Adipocyte (in vitro differentiated cells): Measurements from ENCODE around the gene NT5DC1.

Experiments
- DNase-seq: peaks from one replicate; pipeline ENCODE4 v3.0.0-alpha.2; 2015; ENCODE audit warnings: low read depth
- H3K27me3 ChIP-seq: replicated peaks from 2 replicates; pipeline ENCODE4 v1.7.0; 2013; ENCODE audit warnings: mild to moderate bottlenecking, low read length, moderate library complexity; ENCODE audit not compliant: control insufficient read depth, insufficient read depth
- H3K36me3 ChIP-seq: 2 replicates; pipeline ENCODE4 v1.7.0; 2013; ENCODE audit warnings: low read length, mild to moderate bottlenecking, moderate library complexity; ENCODE audit not compliant: control insufficient read depth, insufficient read depth, severe bottlenecking
- H3K4me1 ChIP-seq: 2 replicates; pipeline ENCODE4 v1.7.0; 2013; ENCODE audit warnings: mild to moderate bottlenecking, low read length, moderate library complexity; ENCODE audit not compliant: control insufficient read depth, insufficient read depth
- H3K4me3 ChIP-seq: 2 replicates; pipeline ENCODE4 v1.7.0; 2013; ENCODE audit warnings: mild to moderate bottlenecking, low read length, moderate library complexity
- H3K9ac ChIP-seq: 2 replicates; pipeline ENCODE4 v1.7.0; 2013; ENCODE audit warnings: mild to moderate bottlenecking, low read length, moderate library complexity
- H3K9me3 ChIP-seq: 2 replicates; pipeline ENCODE4 v1.7.0; 2013; ENCODE audit warnings: mild to moderate bottlenecking, low read length, moderate library complexity; ENCODE audit not compliant: control insufficient read depth

Gene NT5DC1

DNA sequence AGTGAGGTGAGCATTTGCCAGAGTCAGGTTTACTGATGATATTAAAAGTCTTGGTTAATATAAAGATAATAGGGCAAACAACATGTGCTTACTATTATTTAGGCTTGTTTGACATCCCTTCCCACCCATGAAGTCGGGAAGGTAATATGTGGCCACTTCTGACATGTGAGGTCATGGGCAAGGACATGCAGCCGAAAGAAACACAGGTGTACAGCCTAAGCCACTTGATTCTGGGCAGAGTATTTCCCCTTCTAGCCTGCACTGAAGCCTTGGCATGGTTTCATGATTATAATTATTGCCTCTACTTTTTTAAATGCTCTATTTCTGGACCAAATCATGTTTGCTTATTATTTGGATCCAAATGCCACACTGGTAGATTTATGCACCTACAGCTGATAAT lies 100.9 kb downstream of the NT5DC1 start:
- Histone ChIP-seq H3K27me3 (no peaks in the 10 kb centered on the region), H3K4me1 (no peaks in the 10 kb centered on the region), H3K9ac (no peak overlapping the region), H3K4me3 (no peak overlapping the region), H3K9me3 (no peaks in the 10 kb centered on the region), H3K36me3 (no peaks in the 10 kb centered on the region)
- no peak for DNase-seq

DNA sequence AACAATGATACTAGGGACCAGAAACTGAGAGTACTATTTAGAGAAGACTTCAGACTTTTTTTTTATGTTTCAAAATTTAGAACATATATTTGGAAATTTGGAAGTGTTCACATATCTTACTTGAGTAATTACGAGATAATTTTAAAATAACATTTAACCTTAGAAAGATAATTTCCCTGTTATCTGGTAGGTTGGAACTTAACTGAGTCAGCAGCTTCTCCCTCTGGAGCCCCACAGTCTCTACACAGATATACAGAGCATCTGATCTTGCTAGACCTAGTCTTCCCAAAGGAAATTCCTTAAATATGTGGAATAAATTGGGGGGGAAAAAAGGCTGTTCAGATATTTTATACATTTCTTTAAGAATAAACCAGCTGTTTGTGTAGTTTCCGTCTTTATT lies 104.6 kb downstream of the NT5DC1 start:
- no peaks in the 10 kb centered on the region for H3K36me3 ChIP-seq
- no peaks in the 10 kb centered on the region for H3K27me3 ChIP-seq
- no peaks in the 10 kb centered on the region for H3K9me3 ChIP-seq
- H3K9ac ChIP-seq: no peak overlapping the region
- no peak for DNase-seq
- H3K4me1 ChIP-seq: no peaks in the 10 kb centered on the region
- no peak overlapping the region for H3K4me3 ChIP-seq

GRCh38 chr6:116206231-116206903 lies 105.7 kb downstream of the NT5DC1 start:
- Histone ChIP-seq H3K9me3 (no peaks in the 10 kb centered on the region), H3K4me3 (no peak overlapping the region), H3K36me3 (no peaks in the 10 kb centered on the region), H3K9ac (no peak overlapping the region), H3K27me3 (no peaks in the 10 kb centered on the region), H3K4me1 (peaks cover 6% of the 10 kb centered on the region)
- DNase-seq: no peak

DNA sequence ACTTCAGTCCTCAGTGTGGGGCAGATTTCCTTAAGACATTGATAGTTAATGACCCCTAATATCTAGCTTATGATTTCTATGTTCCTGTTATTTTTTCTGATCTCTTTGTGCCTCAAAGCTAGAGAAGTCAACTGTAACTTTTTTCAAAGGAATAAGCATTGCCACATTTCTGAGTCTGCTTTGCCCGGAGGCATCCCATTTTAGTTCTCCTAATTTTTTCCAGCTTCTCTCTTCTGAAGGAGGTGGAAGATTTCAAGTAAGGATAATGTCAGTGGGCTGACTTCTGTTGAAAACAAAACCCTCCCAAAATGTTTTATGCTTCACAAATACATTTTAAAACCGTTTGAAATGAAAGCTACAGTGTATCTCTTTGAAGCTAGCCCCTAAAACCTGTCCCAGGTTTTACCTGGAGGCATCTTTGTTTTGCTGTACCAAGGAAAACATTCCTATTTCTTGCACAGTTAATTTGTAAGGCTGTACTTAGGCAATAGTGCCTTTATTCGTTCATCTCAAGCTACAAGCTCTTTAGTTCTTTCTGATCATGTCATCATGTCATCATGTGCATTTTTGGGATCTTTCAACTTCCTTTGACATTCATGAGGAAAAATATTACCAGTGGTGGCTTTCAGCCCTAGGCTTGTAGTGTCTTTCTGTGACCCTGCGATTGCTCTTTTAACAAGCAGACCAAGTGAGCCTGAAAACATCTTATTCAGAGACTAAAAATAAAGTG lies 107.6 kb downstream of the NT5DC1 start:
- peak; percentile 68 for DNase-seq
- H3K4me3 ChIP-seq: no peak overlapping the region
- no peaks in the 10 kb centered on the region for H3K9me3 ChIP-seq
- H3K27me3 ChIP-seq: no peaks in the 10 kb centered on the region
- H3K36me3 ChIP-seq: no peaks in the 10 kb centered on the region
- H3K4me1 ChIP-seq: peaks cover 6% of the 10 kb centered on the region
- H3K9ac ChIP-seq: no peak overlapping the region

GRCh38 chr6:116210316-116210715 lies 109.7 kb downstream of the NT5DC1 start:
- no peaks in the 10 kb centered on the region for H3K36me3 ChIP-seq
- no peak overlapping the region for H3K9ac ChIP-seq
- peaks cover 6% of the 10 kb centered on the region for H3K4me1 ChIP-seq
- no peaks in the 10 kb centered on the region for H3K9me3 ChIP-seq
- no peaks in the 10 kb centered on the region for H3K27me3 ChIP-seq
- no peak for DNase-seq
- no peak overlapping the region for H3K4me3 ChIP-seq

DNA sequence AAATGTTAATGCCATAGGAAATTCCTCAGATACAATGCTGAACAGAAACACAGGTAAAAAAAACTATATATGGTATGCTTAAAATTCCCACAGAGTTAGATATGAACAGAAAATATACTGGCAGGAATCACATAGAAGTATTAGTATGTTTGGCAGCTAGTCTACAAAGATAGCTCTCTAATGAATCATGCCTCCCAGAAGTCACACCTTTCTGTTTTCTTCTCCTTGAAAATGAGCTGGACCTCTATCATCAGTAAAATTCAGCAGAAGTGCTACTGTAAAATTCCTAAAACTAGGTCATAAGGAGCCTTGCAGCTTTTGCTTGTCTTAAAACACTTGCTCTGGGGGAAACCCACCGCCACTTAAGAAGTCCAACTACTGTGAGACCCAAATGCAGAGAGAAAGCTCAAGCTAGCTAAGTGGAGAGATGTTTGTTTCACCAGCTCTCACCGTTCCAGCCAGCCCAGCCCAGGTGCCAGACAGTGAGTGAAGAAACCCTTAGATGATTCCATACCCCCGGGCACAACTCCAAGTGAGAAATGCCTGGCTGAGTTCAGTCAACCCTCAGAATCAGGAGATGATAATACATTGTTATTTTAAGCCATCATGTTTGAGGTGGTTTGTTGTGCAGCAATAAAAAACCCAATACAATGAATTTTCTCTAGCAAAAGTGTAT lies 110.2 kb downstream of the NT5DC1 start:
- Histone ChIP-seq H3K4me3 (no peak overlapping the region), H3K27me3 (no peaks in the 10 kb centered on the region), H3K36me3 (no peaks in the 10 kb centered on the region), H3K9me3 (no peaks in the 10 kb centered on the region), H3K9ac (no peak overlapping the region), H3K4me1 (peaks cover 6% of the 10 kb centered on the region)
- DNase-seq: peak; percentile 60

DNA sequence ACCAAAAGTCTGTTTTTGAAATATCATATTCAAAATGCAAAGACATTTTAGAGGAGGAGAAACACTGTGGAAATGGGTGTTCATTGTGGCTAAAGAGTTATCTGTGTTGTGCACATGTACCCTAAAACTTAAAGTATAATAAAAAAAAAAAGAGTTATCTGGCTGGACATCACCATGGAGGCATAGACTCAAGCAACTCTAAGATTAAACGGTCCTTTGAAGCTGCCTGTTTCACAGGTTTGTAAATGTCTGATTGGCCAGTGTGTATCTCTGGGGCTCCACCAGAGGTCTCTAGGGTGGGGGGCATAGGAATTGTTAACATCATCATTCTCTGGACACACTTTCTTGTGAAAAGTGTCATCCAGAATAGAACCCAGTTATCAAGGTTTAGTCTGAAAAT lies 114.0 kb downstream of the NT5DC1 start:
- Histone ChIP-seq H3K4me3 (no peak overlapping the region), H3K9me3 (no peaks in the 10 kb centered on the region), H3K27me3 (no peaks in the 10 kb centered on the region), H3K4me1 (peaks cover 9% of the 10 kb centered on the region), H3K36me3 (no peaks in the 10 kb centered on the region), H3K9ac (no peak overlapping the region)
- no peak for DNase-seq

GRCh38 chr6:116215414-116215813 lies 114.8 kb downstream of the NT5DC1 start:
- H3K9me3 ChIP-seq: no peaks in the 10 kb centered on the region
- no peaks in the 10 kb centered on the region for H3K27me3 ChIP-seq
- H3K9ac ChIP-seq: no peak overlapping the region
- H3K4me3 ChIP-seq: no peak overlapping the region
- no peaks in the 10 kb centered on the region for H3K36me3 ChIP-seq
- DNase-seq: no peak
- H3K4me1 ChIP-seq: peaks cover 9% of the 10 kb centered on the region

- Histone ChIP-seq H3K27me3 (no peaks in the 10 kb centered on the region), H3K4me3 (no peak overlapping the region), H3K9me3 (no peaks in the 10 kb centered on the region), H3K4me1 (peaks cover 11% of the 10 kb centered on the region), H3K36me3 (no peaks in the 10 kb centered on the region), H3K9ac (peak overlapping the region; percentile 19)
- peak; percentile 90 for DNase-seq
These were observed 116.4 kb downstream of the NT5DC1 start for GRCh38 chr6:116217069-116217468.

DNA sequence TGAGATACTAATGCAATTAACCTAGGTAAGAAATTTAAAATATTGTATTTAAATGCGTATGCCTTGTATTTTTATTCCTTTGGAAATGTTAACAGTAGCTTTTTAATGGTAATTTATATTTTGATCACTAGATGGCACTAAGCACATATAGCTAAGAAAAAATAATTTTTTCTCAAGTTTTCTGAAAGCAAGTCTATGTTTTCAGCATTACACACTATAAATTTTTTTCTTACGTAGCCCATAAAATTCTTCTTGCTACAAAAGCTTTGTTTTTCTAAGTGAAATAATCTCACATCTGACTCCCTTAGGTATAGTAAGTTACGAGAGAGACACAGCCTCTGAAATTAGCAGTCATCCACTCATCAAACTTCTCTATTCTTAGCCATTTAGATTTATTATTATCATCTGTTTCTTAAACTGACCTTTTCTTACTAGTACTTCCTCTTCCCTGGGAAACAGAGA lies 117.5 kb downstream of the NT5DC1 start:
- DNase-seq: peak; percentile 84
- H3K9me3 ChIP-seq: no peaks in the 10 kb centered on the region
- H3K36me3 ChIP-seq: peaks cover under 1% of the 10 kb centered on the region
- no peak overlapping the region for H3K9ac ChIP-seq
- H3K4me1 ChIP-seq: peaks cover 11% of the 10 kb centered on the region
- no peaks in the 10 kb centered on the region for H3K27me3 ChIP-seq
- no peak overlapping the region for H3K4me3 ChIP-seq

- H3K4me3 ChIP-seq: no peak overlapping the region
- H3K9me3 ChIP-seq: no peaks in the 10 kb centered on the region
- peaks cover 3% of the 10 kb centered on the region for H3K36me3 ChIP-seq
- peaks cover 11% of the 10 kb centered on the region for H3K4me1 ChIP-seq
- no peaks in the 10 kb centered on the region for H3K27me3 ChIP-seq
- DNase-seq: no peak
- H3K9ac ChIP-seq: no peak overlapping the region
These were observed 118.2 kb downstream of the NT5DC1 start for GRCh38 chr6:116218866-116219265.
